Neural crest cell (in vitro differentiated cells): Measurements from ENCODE around the gene MGAT3. TPM values are rescaled to one million over a fixed set of nuclear protein-coding genes. Genes with fewer than 3 reads are reported as not detected.

Experiments used
- DNase-seq: peaks from one replicate; pipeline ENCODE4 v3.0.0; 2021; ENCODE audit warnings: low read depth, mixed read lengths, low spot score
- H3K27ac Mint-ChIP-seq: one replicate; pipeline ENCODE4 v1.8.0; 2021; ENCODE audit warnings: mild to moderate bottlenecking, mixed read lengths; ENCODE audit not compliant: unreplicated experiment
- H3K27me3 Mint-ChIP-seq: 2 replicates; pipeline ENCODE4 v1.8.0; 2021; ENCODE audit warnings: low read depth, mild to moderate bottlenecking, mixed read lengths
- H3K36me3 Mint-ChIP-seq: 2 replicates; pipeline ENCODE4 v1.8.0; 2021; ENCODE audit warnings: low read depth, mild to moderate bottlenecking, mixed read lengths
- H3K4me1 Mint-ChIP-seq: 2 replicates; pipeline ENCODE4 v1.8.0; 2021; ENCODE audit warnings: mixed read lengths
- H3K4me3 Mint-ChIP-seq: one replicate; pipeline ENCODE4 v1.8.0; 2021; ENCODE audit warnings: mild to moderate bottlenecking, mixed read lengths
- H3K9me3 Mint-ChIP-seq: 2 replicates; pipeline ENCODE4 v1.8.0; 2021; ENCODE audit warnings: mixed read lengths
- total RNA-seq: library from RNA; stranded (reverse); gene quantifications from 2 replicates; pipeline ENCODE4 v1.2.1, GENCODE V29; 2021
- TF ChIP-seq, protein P1 (sequence below): fragments of 200-600 bp; sonication (generic); conservative IDR thresholded peaks from 2 replicates; pipeline ENCODE4 v1.5.0; 2021; ENCODE audit warnings: antibody characterized with exemption, mild to moderate bottlenecking

MGAT3 gene
- total RNA-seq, 1 donor from 2014 or later: 20.3 TPM

- peaks cover 4% of the 10 kb centered on the region for H3K36me3 Mint-ChIP-seq
- no peak overlapping the region for H3K27ac Mint-ChIP-seq
- TF ChIP-seq, protein P1, sequence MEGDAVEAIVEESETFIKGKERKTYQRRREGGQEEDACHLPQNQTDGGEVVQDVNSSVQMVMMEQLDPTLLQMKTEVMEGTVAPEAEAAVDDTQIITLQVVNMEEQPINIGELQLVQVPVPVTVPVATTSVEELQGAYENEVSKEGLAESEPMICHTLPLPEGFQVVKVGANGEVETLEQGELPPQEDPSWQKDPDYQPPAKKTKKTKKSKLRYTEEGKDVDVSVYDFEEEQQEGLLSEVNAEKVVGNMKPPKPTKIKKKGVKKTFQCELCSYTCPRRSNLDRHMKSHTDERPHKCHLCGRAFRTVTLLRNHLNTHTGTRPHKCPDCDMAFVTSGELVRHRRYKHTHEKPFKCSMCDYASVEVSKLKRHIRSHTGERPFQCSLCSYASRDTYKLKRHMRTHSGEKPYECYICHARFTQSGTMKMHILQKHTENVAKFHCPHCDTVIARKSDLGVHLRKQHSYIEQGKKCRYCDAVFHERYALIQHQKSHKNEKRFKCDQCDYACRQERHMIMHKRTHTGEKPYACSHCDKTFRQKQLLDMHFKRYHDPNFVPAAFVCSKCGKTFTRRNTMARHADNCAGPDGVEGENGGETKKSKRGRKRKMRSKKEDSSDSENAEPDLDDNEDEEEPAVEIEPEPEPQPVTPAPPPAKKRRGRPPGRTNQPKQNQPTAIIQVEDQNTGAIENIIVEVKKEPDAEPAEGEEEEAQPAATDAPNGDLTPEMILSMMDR: no peak
- H3K4me3 Mint-ChIP-seq: no peak overlapping the region
- no peaks in the 10 kb centered on the region for H3K27me3 Mint-ChIP-seq
- H3K9me3 Mint-ChIP-seq: no peaks in the 10 kb centered on the region
- H3K4me1 Mint-ChIP-seq: peaks cover 12% of the 10 kb centered on the region
- no peak for DNase-seq
Observed at GRCh38 chr22:39492186-39492585, 35.4 kb downstream of the MGAT3 start.

DNA sequence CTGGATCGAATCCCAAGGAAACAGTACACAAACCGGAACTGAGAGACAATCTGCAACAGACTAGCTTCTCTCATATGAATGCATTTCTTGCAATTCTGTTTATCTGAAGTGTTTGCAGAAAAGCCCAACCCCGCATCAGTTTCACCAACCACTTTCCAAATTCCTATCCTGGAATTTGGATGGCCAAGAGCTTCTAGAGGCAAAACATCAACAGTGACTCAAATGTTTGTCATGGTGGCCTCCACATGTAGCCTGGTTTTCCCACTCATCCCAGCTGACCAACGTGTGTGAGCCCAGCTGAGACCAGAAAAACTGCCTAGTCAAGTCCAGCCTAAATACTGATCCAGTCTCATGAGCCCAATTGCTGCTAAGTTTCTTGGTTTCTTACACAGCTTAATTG is 36.9 kb downstream of the MGAT3 start:
- TF ChIP-seq, protein P1: no peak
- DNase-seq: no peak
- Mint-ChIP-seq H3K27ac (no peak overlapping the region), H3K36me3 (no peaks in the 10 kb centered on the region), H3K27me3 (no peaks in the 10 kb centered on the region), H3K4me3 (no peak overlapping the region), H3K9me3 (no peaks in the 10 kb centered on the region), H3K4me1 (peaks cover 19% of the 10 kb centered on the region)

- peak overlapping the region; percentile 22 for H3K27ac Mint-ChIP-seq
- no peaks in the 10 kb centered on the region for H3K9me3 Mint-ChIP-seq
- H3K27me3 Mint-ChIP-seq: no peaks in the 10 kb centered on the region
- no peaks in the 10 kb centered on the region for H3K36me3 Mint-ChIP-seq
- H3K4me1 Mint-ChIP-seq: peaks cover 27% of the 10 kb centered on the region
- H3K4me3 Mint-ChIP-seq: no peak overlapping the region
- no peak for DNase-seq
- TF ChIP-seq, protein P1: no peak
Observed at GRCh38 chr22:39494471-39495120, 37.8 kb downstream of the MGAT3 start.

DNA sequence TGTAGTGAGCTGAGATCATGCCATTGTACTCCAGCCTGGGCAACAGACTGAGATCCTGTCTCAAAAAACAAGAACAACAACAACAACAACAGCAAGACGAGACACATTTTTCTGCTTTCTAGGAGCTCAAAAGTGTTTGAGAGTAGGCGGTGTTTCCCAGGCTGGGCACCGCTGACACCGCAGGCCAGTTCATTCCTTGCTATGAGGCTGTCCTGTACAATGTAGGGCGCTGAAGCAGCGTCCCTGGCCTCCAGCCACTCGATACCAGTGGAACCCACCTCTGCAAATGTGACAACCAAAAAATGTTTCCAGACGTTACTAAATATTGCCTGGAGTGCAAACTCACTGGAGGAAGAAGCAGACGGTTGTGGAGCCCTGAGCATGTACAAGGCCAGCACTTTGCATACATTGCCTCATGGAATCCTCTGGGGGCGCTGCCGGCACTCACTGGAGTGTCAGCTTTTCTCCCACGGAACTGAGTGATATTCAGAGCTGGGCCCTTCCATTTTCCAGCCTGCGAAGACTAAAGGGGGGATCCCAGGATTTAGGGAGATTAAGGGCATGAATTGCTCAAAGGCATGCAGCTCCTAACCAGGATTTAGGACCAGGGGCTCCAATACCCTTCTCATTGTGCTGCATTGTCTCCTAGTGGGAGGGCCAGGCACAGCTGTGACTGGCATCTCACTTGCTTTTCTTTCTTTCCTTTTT is 39.5 kb downstream of the MGAT3 start:
- no peaks in the 10 kb centered on the region for H3K27me3 Mint-ChIP-seq
- no peaks in the 10 kb centered on the region for H3K36me3 Mint-ChIP-seq
- H3K4me1 Mint-ChIP-seq: peaks cover 22% of the 10 kb centered on the region
- no peaks in the 10 kb centered on the region for H3K9me3 Mint-ChIP-seq
- TF ChIP-seq, protein P1: peak; percentile 81
- DNase-seq: peak; percentile 65
- no peak overlapping the region for H3K27ac Mint-ChIP-seq
- peak overlapping the region; percentile 79 for H3K4me3 Mint-ChIP-seq

DNA sequence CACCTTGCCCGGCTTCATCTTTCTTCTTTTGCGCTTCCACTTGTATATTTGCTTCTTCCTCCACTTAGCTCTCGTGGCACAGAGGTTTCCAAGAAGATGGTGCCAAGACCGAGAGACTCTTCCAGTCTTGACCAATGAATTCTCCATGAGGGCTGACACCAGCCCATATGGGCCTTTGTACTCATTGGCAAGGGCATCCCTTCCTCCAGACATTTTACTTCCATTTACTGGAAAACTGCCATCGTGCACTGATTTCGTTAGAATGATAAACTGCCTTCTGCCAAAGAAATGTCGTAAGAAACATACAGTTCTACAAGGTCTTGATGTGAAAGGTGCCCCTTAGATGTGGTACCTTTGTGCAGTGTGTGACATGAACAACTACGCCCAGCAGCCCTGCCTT is 40.6 kb downstream of the MGAT3 start:
- no peaks in the 10 kb centered on the region for H3K27me3 Mint-ChIP-seq
- peaks cover 32% of the 10 kb centered on the region for H3K4me1 Mint-ChIP-seq
- TF ChIP-seq, protein P1: no peak
- H3K36me3 Mint-ChIP-seq: no peaks in the 10 kb centered on the region
- no peak overlapping the region for H3K4me3 Mint-ChIP-seq
- no peak overlapping the region for H3K27ac Mint-ChIP-seq
- DNase-seq: no peak
- H3K9me3 Mint-ChIP-seq: no peaks in the 10 kb centered on the region
